Transverse colon (tissue), 4 donors: ENCODE results near the gene HIP1. TPM values are rescaled to one million over a fixed set of nuclear protein-coding genes. Genes with fewer than 3 reads are reported as not detected.

Experiments
- DNase-seq: peaks from one replicate; pipeline ENCODE4 v3.0.0-alpha.2; 2019
- H3K27ac ChIP-seq, 4 donors: fragments of 200-600 bp; sonication (generic); 2 replicates each; pipeline ENCODE4 v1.5.1; 2016 to 2018; ENCODE audit warnings: inconsistent platforms in 4 of 4
- H3K27me3 ChIP-seq: fragments of 200-600 bp; sonication (generic); 2 replicates; pipeline ENCODE4 v1.5.1; 2017; ENCODE audit warnings: inconsistent platforms
- H3K36me3 ChIP-seq, 4 donors: fragments of 200-600 bp; sonication (generic); 2 replicates each; pipeline ENCODE4 v1.5.1; 2017 to 2019; ENCODE audit warnings: inconsistent platforms in 4 of 4
- H3K4me1 ChIP-seq, 4 donors: fragments of 200-600 bp; sonication (generic); 2 replicates each; pipeline ENCODE4 v1.5.1; 2017 to 2020; ENCODE audit warnings: inconsistent platforms in 4 of 4
- H3K4me3 ChIP-seq, 4 donors: fragments of 200-600 bp; sonication (generic); 1 replicate in 1 of 4; 2 replicates in 3 of 4; pipeline versions ENCODE4 v1.5.1 to v1.6.1; 2017 to 2019; ENCODE audit warnings: inconsistent platforms in 4 of 4
- H3K9me3 ChIP-seq, 2 donors: fragments of 200-600 bp; sonication (generic); 2 replicates each; pipeline ENCODE4 v1.5.1; 2017 to 2019; ENCODE audit warnings: inconsistent platforms in 2 of 2
- EP300 ChIP-seq: sonication (generic); formaldehyde crosslinking; IDR thresholded peaks from one replicate; pipeline ENCODE4 v1.6.1; 2017; ENCODE audit warnings: antibody characterized with exemption, low read depth
- POLR2A ChIP-seq: fragments of 450-650 bp; IDR thresholded peaks from one replicate; pipeline ENCODE4 v1.6.1; 2016; ENCODE audit warnings: antibody characterized with exemption, mild to moderate bottlenecking, moderate library complexity
- POLR2AphosphoS5 ChIP-seq, 3 donors: sonication (generic); formaldehyde crosslinking; IDR thresholded peaks; one replicate each; pipeline ENCODE4 v1.6.1; 2016; ENCODE audit warnings: antibody characterized with exemption in 3 of 3
- WGBS, 2 donors: methylation state at CpG; one replicate each; pipeline ENCODE4 v1.1.5; 2018; ENCODE audit warnings: low coverage in 1 of 2; 5-methylcytosine and 5-hydroxymethylcytosine counted together
- in situ Hi-C, 4 donors: fragments of 200-750 bp; cut with MboI; loops; one replicate each; pipeline versions ENCODE4 v1.15.0 to v1.15.1; 2017; ENCODE audit warnings: low sequenced_read_pairs in 3 of 4, low pct_ligation_motif_present in 1 of 4, low pct_unique_long_range_greater_than_20kb in 1 of 4
- intact Hi-C: fragments of 100-400 bp; cut with DNase I; formaldehyde crosslinking; loops from one replicate; pipeline ENCODE4 v1.15.1; 2023; ENCODE audit warnings: low total_unique reads
- total RNA-seq, 4 donors: library from RNA; depleted of rRNA; stranded (reverse); fragments of >200 nt; gene quantifications; one replicate each; pipeline ENCODE4 v1.1.0, GENCODE V29; 2016
- TF ChIP-seq, protein P1 (sequence below), 5 experiments: fragments of 200-600 bp in 3 of 5; fragments of 450-650 bp in 2 of 5; sonication (generic) in 3 of 5; IDR thresholded peaks; 1 replicate in 2 of 5; 2 replicates in 3 of 5; pipeline ENCODE4 v1.5.1; 2016 to 2017; ENCODE audit warnings: antibody characterized with exemption in 5 of 5, inconsistent platforms in 3 of 5, mild to moderate bottlenecking in 2 of 5, moderate library complexity in 1 of 5

HIP1 gene
- total RNA-seq, 4 donors from 2014 or later, result 3.7 to 20.1 (median 4.7) TPM

DNA sequence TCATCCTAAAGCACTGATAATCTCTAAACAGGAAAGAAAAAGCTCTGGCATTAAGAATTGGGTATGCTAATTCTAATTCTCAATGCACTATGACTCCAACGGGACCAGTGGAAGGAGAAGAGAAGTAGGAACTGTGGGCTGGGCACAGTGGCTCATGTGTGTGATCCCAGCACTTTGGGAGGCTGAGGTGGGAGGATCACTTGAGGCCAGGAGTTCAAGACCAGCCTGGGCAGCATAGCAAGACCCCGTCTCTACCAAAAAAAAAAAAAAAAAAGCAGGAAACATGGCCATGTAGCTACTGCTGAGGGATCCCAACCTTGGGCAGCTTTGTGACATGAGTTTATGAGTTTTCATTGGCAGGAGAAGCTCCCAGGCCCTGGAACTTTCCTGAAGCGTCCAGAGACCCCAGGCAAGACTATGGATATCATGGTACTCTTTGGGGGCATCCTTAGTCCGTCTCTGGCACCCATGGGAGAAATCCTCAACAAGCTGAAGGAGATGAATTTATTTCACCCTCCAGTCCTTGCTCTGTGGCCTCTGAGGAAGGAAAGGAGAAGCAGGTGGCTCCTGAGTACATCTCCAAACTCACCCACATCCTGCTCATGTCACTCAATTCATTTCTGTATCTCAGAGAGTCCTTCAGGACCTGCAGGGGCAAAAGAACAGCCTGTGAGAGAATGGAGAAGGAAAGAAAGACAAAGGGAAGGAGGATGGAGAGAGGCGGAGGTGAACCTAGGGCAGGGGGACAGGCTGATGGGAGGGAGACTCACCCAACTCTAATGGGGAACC is 147.1 kb downstream of the HIP1 start:
- Histone ChIP-seq H3K9me3 (no peaks in the 10 kb centered on the region), H3K4me1 (peaks cover 0 to 4% (median 0%) of the 10 kb centered on the region in 4 donors), H3K27ac (no peak overlapping the region), H3K27me3 (no peaks in the 10 kb centered on the region), H3K36me3 (no peaks in the 10 kb centered on the region), H3K4me3 (no peak overlapping the region)
- in situ Hi-C loops (no loop called here), intact Hi-C loops (no loop called here)
- TF ChIP-seq POLR2AphosphoS5 (IDR thresholded peaks at IDR 0.05) (no peak), POLR2A (no peak), EP300 (no peak)
- TF ChIP-seq, protein P1, sequence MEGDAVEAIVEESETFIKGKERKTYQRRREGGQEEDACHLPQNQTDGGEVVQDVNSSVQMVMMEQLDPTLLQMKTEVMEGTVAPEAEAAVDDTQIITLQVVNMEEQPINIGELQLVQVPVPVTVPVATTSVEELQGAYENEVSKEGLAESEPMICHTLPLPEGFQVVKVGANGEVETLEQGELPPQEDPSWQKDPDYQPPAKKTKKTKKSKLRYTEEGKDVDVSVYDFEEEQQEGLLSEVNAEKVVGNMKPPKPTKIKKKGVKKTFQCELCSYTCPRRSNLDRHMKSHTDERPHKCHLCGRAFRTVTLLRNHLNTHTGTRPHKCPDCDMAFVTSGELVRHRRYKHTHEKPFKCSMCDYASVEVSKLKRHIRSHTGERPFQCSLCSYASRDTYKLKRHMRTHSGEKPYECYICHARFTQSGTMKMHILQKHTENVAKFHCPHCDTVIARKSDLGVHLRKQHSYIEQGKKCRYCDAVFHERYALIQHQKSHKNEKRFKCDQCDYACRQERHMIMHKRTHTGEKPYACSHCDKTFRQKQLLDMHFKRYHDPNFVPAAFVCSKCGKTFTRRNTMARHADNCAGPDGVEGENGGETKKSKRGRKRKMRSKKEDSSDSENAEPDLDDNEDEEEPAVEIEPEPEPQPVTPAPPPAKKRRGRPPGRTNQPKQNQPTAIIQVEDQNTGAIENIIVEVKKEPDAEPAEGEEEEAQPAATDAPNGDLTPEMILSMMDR (IDR thresholded peaks at IDR 0.05), result no peak
- WGBS, 2 donors, result 90 to 93% methylated on average over 2 to 5 of the region's 5 CpGs
- DNase-seq, result no peak

DNA sequence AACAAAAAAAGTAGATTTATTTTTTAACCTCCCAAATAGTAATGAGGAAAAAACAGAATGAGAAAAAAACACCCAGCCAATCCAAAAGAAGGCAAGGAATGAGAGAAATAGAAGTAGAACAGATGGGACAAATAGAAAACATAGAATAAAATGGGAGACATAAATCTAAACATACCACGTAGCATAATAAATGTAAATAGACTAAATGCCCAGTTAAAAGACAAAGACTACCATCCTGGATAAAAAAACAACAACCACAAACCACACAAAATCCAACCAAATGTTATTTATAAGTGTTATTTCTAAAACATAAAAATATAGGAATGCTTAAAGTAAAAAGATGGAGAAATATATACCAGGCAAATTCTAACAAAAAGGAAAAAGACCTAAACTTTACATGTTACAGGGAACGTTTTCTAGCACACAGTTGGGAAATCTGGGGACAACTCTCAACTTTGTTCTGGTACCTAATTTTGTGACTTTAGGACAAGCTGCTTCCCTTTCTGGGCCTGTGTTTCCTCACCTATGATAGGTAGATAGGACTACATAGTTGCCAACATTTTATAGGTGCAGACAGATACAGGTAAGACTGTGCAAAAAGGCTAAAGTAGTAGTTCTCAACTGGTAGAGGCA is 148.3 kb downstream of the HIP1 start:
- in situ Hi-C loops, result no loop called here
- Histone ChIP-seq H3K4me3 (no peak overlapping the region), H3K4me1 (peaks cover 0 to 4% (median 0%) of the 10 kb centered on the region in 4 donors), H3K27ac (no peak overlapping the region), H3K27me3 (no peaks in the 10 kb centered on the region), H3K36me3 (peaks cover 0 to 4% (median 0%) of the 10 kb centered on the region in 4 donors), H3K9me3 (no peaks in the 10 kb centered on the region)
- no peak for DNase-seq
- 87 to 88% methylated on average over 2 of the region's 2 CpGs for WGBS, 2 donors
- no peak for TF ChIP-seq EP300
- TF ChIP-seq POLR2A, result no peak
- TF ChIP-seq, protein P1 (IDR thresholded peaks at IDR 0.05), result no peak
- no peak for TF ChIP-seq POLR2AphosphoS5 (IDR thresholded peaks at IDR 0.05)
- intact Hi-C loops, result no loop called here

DNA sequence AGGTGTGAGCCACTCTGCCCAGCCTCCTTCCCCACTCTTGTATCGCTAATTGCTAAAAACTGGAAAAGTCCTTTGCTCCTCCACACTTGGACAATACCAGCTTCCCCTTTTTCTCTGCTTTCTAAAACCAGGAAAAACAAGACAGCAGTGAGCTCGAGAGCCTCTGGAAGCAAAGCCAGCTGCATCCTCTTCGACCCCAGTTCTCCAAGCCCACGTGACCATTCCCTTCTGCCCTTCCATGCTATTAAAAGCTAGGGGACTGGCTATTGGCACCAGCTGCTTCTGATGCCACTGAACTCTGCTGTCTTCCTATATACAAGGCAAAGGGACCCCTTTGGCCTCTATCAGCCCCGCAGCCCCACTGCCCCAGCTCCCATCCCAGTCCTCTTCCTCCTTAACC is 154.4 kb downstream of the HIP1 start:
- Histone ChIP-seq H3K27ac (no peak overlapping the region), H3K4me3 (no peak overlapping the region), H3K36me3 (peaks cover 0 to 4% (median 0%) of the 10 kb centered on the region in 4 donors), H3K9me3 (no peaks in the 10 kb centered on the region), H3K4me1 (no peaks in the 10 kb centered on the region), H3K27me3 (no peaks in the 10 kb centered on the region)
- intact Hi-C loops (no loop called here), in situ Hi-C loops (no loop called here)
- no peak for DNase-seq
- WGBS, 2 donors, result 93 to 100% methylated on average over 2 to 5 of the region's 5 CpGs
- no peak for TF ChIP-seq EP300
- TF ChIP-seq POLR2A, result no peak
- TF ChIP-seq, protein P1 (IDR thresholded peaks at IDR 0.05), result no peak
- no peak for TF ChIP-seq POLR2AphosphoS5 (IDR thresholded peaks at IDR 0.05)

DNA sequence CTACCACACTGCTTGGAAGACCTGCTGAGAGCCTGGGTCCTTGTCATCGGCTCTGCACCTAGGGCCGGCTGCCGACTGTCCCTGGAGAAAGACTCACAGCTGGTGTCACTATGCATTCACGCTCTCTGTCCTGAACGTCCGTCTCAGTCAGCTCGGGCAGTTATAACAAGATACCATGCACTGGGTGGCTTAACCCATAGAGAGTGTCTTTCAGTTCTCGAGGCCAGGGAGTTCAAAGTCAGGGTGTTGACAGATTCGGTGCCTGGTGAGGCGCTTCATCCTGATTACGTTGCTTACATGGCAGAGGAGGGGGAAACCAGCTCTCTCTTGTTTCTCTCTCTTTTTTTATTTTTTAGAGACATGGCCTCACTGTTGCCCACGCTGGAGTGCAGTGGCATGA is 155.5 kb downstream of the HIP1 start:
- H3K9me3 ChIP-seq, result no peaks in the 10 kb centered on the region
- no peaks in the 10 kb centered on the region for H3K4me1 ChIP-seq
- peaks cover 0 to 4% (median 0%) of the 10 kb centered on the region in 4 donors for H3K36me3 ChIP-seq
- no peaks in the 10 kb centered on the region for H3K27me3 ChIP-seq
- in situ Hi-C loops, result no loop called here
- 89 to 92% methylated on average over 3 to 12 of the region's 12 CpGs for WGBS, 2 donors
- DNase-seq, result no peak
- intact Hi-C loops, result no loop called here
- TF ChIP-seq EP300, result no peak
- no peak for TF ChIP-seq POLR2A
- TF ChIP-seq, protein P1 (IDR thresholded peaks at IDR 0.05), result no peak
- TF ChIP-seq POLR2AphosphoS5 (IDR thresholded peaks at IDR 0.05), result no peak
- no peak overlapping the region for H3K27ac ChIP-seq
- no peak overlapping the region for H3K4me3 ChIP-seq
